Measurements from ENCODE around the gene LILRA1. TPM values are rescaled to one million over a fixed set of nuclear protein-coding genes. Genes with fewer than 3 reads are reported as not detected.
"Not testable (repeated sequence)": the region's sequence is repeated elsewhere in the genome, so short reads cannot be mapped to it uniquely, and the experiment has no call there.

LILRA1 gene
- 0.48 TPM for total RNA-seq
- long read RNA-seq, result 0 reads

DNA sequence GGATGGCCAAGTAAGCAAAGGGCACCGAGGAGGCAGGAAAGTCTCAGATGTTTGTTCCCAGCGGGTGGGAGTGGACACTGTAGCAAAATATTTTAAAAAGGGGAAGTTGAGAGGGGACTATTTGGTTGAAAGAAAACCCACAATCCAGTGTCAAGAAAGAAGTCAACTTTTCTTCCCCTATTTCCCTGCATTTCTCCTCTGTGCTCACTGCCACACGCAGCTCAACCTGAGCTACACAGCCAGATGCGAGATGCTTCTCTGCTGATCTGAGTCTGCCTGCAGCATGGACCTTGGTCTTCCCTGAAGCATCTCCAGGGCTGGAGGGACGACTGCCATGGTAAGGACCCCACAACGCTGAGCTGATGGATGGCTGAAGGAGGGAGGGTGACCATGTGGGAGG, at the start of gene LILRA1:
TSS of gene LILRA1 (plus strand) at position 188 of the 400 bp plus-strand sequence. CDS start 613 bp downstream, outside the sequence.
- intact Hi-C loops (cut with DNase I); DNase-seq: not testable (repeated sequence)
- ATAC-seq (ENCODE audit: poor library complexity), result peak; percentile 31

DNA sequence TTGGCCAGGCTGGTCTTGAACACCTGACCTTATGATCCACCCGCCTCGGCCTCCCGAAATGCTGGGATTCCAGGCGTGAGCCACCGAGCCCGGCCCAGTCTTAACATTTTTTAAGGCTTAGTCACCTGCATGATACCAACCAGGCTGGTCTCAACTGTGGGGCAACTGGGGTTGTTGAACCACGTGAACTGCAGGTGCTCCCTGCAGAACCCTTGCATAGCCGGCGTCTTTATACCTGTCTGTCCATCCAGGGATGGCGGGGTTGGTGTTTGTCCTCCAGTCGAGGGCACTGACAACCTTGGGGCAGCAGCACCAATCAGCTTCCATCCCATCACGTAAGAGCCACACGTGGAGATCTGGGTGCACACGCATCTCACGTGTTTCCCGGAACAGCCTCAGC, 44.6 kb upstream of the LILRA1 start:
- ATAC-seq (ENCODE audit: poor library complexity) (no peak), DNase-seq (no peak)
- intact Hi-C loops (cut with DNase I), result no loop called here

DNA sequence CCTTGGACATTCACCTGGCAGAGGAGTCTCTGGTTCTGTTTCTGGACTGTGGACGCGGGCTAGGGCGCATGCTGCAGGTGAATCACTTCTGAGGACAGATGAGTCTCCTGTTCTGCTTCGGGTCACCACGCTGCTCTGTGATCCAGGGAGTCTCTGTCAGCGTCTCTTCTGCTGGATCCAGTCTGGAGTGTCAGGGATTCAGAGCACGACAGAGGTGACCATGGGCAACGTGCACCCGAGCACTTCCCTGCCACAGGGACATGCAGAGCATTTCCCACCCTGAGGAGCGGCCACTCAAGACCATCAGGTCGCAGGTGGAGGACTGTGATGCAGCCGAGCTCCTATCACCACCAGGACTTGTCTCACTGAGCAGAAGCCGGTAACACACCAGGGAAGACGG, 44.2 kb upstream of the LILRA1 start:
- ATAC-seq (ENCODE audit: poor library complexity) (no peak), DNase-seq (no peak)
- intact Hi-C loops (cut with DNase I), result no loop called here

DNA sequence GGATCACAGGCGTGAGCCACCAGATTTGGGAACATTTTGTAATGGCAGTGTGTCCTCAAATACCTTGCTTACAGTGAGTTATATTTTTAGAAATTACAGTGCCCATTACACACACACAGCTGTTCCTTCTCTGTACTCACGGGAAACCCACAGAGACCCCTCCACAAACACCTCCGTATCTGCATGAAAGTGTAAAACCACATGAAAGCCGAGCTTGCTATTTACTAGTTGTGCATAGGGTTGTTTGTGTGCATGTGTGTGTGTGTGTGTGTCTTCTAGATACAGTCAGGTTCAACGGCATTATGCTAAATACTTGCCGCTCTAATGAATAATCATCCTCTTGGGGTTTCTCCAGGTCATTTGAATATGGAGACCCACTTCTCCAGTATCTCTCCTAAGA, 42.1 kb upstream of the LILRA1 start:
- ATAC-seq (ENCODE audit: poor library complexity), result no peak
- intact Hi-C loops (cut with DNase I), result no loop called here

DNA sequence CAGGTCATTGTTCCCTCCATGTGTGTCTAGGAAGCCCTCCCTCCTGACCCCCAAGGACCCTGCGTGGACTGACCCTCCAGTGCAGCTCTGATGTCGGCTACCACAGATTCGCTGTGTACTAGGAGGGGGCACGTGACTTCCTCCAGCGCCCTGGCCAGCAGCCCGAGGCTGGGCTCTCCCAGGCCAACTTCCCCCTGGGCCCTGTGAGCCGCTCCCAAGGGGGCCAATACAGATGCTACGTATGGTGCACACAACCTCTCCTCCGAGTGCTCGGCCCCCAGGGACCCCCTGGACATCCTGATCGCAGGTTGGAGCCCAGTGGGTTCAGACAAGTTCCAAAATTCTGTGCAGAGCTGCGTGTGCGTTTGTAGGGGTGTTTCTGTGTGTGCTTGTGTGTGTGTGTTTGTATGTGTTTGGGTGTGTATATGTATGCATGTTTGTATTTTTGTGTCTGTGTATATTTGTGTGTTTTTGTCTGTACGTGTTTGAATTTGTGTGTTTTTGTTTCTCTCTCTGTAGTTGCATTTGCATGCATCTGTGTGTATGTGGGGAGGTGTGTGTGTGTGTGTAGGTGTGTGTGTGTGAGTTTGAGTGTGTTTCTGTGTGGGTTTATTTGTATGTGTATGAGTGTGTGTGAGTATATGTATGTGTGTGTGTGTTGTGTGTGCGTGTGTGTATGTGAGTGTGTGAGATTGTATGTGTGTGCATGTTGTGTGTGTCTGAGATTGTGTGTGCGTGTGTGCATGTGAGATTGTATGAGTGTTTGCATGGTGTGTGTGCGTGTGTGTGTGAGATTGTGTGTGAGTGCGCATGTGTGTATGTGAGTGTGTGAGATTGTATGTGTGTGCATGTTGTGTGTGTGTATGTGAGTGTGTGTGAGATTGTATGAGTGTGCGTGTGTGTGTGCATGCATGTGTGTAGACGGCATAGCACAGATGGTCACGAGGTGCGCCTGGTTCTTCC, 41.2 kb upstream of the LILRA1 start:
- peak; percentile 38 for ATAC-seq (ENCODE audit: poor library complexity)

More for the DNA sequence above, 42.1 kb upstream of the LILRA1 start:
- no peak for DNase-seq

DNA sequence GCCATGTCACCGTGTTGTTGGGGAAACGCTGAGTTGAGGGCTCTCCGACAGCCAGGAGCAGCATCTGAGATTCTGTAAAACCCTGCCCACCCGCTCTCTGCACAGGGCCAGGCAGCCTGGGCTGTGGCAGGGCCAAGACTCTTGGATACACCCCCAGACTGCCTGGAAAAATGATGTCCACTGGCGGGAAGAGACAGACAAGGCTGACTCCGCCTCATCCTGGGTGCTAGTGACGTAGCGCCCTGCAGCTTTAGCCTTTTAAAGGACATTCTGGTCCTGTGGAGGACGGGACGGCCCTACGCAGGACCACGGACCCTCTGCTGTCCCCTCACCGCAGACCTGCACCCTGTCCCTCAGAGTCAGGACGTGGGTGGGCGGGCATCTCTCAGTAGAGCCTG, 40.5 kb upstream of the LILRA1 start:
- DNase-seq, result no peak
- no peak for ATAC-seq (ENCODE audit: poor library complexity)

More for the DNA sequence above, 41.2 kb upstream of the LILRA1 start:
- intact Hi-C loops (cut with DNase I), result no loop called here
- peak; percentile 59 for DNase-seq

DNA sequence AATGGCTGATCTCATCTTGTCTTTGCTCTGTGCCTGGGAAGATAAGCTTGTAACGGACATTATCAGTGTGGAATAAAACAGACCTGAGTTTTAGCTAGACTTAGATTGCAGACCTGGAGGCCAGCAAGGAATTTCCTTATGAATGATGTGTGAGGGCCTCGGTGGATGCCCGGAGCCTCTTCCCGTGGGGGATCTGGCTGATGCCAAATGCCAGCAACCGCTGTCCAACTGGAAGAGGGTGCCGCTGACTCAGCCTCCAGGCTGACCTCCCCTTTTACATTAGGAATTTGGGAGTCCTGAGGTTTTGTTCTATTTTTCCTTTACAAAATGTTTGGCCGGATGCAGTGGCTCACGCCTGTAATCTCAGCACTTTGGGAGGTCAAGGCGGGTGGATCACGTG, 39.4 kb upstream of the LILRA1 start:
- no peak for ATAC-seq (ENCODE audit: poor library complexity)
- intact Hi-C loops (cut with DNase I), result no loop called here
- DNase-seq, result no peak

More for the DNA sequence above, 40.5 kb upstream of the LILRA1 start:
- intact Hi-C loops (cut with DNase I), result no loop called here

DNA sequence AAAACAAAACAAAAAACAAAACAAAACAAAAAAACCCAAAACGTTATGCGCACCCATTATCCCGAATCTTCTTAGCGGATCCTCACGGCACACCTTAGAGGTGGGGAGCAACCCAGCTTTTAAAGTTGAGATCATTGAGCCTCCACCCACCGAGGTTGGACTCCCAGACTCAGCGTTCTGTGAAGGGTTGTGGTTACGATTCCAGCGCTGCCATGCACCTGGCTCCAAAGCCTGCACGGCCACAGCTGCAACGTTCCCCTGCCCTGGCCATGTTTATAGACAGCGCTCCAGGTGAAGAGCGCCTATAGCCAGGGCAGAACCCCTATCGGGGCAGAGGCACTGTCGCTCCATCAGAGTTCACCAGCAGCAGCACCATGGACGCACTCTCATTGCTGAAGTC, 38.5 kb upstream of the LILRA1 start:
- intact Hi-C loops (cut with DNase I), result no loop called here
- no peak for ATAC-seq (ENCODE audit: poor library complexity)
- DNase-seq, result no peak

DNA sequence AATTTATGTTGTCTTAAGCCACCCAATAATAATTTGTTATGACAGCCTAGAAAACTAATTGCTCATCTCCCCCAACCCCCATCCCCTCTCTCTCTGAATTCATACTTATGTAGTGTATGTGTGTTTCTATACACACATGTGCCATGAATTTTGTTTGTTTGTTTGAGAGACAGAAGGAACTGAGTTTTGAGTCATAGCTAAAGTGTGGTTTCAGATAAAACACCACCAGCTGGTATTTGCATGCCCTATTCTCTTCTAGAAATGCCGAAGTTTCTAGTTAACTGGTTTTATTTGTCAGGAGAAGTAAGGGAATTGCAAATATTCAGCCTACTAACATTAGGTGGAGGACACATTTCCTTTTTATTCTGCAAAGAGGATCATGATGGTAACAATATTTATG, 37.2 kb upstream of the LILRA1 start:
- no peak for DNase-seq
- intact Hi-C loops (cut with DNase I), result no loop called here
- ATAC-seq (ENCODE audit: poor library complexity), result no peak

DNA sequence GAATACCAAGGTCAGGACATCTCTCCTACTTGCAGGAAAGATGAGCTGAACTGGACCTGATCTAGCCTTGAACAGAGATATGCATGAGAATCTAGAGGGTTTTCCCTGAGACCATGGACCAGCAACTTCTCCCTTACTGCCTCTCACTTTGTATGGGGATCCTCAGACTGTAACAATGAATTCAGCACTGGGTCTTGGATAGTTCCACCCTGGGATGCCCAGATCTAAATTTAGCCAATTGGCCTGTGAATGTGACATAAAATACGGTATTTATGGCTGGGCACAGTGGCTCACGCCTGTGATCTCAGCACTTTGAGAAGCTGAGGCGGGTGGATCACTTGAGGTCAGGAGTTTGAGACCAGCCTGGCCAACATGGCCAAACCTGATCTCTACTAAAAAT, 35.1 kb upstream of the LILRA1 start:
- DNase-seq (no peak), ATAC-seq (ENCODE audit: poor library complexity) (no peak)
- intact Hi-C loops (cut with DNase I), result no loop called here

DNA sequence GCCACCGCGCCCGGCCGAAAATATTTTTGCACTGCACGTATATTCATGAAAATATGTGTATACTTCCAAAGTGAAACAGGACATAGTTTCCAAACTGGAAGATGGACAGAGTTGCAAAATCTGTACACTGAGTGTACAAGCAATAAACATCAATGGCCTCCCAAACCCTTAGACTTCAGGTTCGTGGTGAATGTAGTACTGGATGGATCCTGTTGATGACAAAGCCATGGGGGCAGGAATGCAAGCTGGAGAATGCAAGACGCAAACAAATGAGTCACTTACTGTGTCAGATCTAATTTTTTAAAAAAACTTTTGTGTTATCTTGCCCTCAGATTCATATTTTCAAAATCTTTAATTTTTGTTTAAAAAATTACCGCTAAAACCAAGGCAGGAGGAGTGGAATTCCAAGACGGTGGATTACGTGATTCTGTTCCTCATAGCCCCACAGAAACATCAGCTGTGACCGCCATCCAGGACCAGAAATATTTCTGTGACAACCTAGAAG, 32.5 kb upstream of the LILRA1 start:
- DNase-seq (no peak), ATAC-seq (ENCODE audit: poor library complexity) (no peak)
- intact Hi-C loops (cut with DNase I), result no loop called here

DNA sequence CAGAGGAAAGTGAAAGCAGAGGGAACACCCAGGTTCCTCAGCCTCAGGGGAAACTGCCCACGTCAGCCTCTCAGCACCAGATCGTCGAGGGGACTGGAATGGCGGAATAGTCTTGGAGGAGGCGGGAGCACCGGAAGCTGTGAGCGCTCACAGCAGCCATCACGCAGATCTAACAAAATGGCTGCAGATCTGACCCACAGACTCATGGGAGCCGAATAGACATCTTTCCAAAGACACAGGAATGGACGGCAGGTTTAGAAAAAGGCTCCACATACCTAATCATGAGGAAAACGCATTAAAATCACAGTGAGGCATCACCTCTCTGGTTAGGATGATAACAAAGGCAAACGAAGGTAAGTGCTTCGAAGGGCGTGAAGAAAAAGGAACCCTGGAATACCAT, 31.6 kb upstream of the LILRA1 start:
- DNase-seq, result no peak
- intact Hi-C loops (cut with DNase I), result no loop called here
- no peak for ATAC-seq (ENCODE audit: poor library complexity)

DNA sequence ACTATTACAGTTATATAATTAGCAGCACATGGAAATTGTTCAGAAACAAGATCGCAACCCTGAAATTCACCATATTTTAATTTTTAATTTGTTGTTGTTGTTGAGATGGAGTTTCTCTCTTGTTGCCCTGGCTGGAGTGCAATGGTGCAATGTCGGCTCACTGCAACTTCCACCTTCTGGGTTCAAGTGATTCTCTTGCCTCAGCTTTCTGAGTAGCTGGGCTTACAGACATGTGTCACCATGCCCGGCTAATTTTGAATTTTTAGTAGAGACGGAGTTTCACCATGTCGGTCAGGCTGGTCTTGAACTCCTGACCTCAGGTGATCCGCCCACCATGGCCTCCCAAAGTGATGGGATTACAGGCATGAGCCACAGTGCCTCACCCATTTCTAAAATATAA, 30.2 kb upstream of the LILRA1 start:
- DNase-seq; intact Hi-C loops (cut with DNase I); ATAC-seq (ENCODE audit: poor library complexity): not testable (repeated sequence)

DNA sequence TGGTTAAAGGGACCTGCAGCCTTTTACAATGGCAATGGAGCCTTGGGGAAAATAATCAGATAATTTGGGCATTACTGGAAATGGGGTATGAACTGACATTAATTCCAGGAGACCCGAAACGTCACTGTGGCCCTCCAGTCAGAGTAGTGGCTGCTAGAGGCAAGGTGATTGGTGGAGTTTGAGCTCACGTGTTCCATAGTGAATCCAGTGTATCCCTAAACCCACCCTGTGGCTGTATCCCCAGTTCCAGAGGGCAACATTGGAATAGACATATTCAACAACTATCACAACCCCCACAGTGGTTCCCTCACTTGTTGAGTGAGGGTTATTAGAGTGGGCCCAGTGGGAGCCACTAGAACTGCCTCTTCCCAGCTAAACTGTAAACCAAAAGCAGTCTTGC, 23.1 kb upstream of the LILRA1 start:
- intact Hi-C loops (cut with DNase I), result no loop called here
- DNase-seq, result no peak
- no peak for ATAC-seq (ENCODE audit: poor library complexity)

DNA sequence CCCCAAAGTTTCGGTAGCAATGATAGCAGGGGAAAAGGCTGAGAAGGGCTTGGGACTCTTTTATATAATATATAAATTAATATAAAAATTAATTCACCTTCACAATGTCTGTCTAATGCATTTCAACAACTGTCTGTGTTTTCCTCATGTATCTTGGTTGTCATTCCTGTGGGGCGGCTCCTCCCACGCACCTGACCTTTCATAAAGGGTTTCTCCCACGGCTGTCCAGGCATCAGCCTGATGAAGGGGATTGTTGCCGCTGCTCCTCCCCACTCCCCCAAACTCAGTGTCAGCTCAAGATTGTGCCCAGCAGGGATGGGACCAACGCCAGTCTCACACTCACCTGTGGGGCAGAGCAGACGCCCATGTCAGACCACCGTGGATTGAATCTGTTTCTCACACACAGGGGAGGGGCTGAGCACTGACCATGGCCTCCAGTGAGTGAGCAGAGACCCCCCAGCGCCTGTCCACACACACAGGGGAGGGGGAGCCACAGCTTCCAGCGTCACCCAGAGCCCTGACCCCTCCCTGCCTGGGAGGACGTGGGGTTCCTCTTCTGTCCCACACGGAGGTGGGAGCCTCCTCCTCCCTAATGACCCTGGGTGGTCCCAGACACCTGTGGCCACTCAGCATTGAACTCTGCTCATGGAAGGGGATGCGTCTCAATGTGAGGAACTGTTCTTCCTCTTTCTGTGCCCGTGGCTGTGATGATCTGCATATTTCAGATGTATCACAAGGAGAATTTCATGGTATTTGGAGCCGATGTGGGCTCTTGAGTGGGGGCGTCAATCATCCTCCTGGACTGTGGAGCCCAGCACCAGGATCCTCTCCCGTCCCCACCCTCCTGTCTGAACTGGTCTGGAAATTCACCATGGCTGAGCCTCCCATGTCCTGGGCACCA, 21.5 kb upstream of the LILRA1 start:
- ATAC-seq (ENCODE audit: poor library complexity); DNase-seq; intact Hi-C loops (cut with DNase I): not testable (repeated sequence)

DNA sequence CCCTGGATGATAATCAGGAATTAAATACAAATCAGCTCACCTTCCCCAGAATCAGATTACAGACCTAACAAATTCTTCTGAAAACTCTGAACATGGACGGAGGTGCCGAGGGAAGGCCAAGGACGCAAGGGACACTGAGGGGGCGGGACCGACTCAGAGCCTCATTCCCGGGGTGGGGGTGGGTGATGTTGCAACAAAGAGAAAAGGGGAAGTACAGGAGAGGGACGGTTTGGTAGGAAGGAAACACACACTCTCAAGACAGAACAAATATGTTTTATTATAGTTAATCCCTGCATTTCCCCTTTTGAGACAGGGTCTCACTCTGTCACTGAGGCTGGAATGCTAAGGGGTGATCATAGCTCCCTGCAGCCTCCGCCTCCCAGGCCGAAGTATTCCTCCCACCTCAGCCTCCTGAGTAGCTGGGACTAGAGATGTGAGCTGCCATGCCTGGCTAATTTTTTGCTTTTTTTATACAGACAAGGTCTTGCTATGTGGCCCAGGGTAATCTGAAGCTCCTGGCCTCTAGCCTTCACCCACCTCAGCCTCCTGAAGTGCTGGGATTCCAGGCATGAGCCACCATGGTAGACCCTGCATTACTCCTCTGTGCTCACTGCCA, 20.6 kb upstream of the LILRA1 start:
- DNase-seq, result peak; percentile 64
- peak; percentile 87 for ATAC-seq (ENCODE audit: poor library complexity)
- intact Hi-C loops (cut with DNase I), result no loop called here

DNA sequence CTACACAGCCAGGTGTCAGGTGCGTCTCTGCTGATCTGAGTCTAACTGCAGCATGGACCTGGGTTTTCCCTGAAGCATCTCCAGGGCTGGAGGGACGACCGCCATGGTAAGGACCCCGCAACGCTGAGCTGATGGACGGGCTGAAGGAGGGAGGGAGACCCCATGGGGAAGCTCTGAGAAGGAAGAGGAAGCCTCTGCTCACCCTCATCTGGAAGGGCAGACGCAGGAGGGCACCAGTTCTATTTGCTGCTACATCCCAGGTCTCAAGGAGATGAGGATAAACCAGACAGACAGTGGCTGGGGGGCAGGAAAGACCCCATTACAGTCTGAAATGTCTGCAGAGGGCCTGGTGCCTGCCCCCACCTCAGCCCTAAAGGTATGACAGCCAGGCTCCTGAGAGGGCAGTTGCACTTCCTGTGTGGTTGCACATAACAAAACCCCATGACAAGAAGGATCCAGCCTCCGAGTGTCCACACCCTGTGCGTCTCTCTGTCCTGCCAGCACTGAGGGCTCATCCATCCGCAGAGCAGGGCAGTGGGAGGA, 20.0 kb upstream of the LILRA1 start, which contains the start of gene LILRA2:
TSS of gene LILRA2 (plus strand) at position 461 of the 543 bp plus-strand sequence. CDS start 89 bp downstream, outside the sequence.
- intact Hi-C loops (cut with DNase I), result no loop called here
- DNase-seq, result peak; percentile 44
- peak; percentile 80 for ATAC-seq (ENCODE audit: poor library complexity)

DNA sequence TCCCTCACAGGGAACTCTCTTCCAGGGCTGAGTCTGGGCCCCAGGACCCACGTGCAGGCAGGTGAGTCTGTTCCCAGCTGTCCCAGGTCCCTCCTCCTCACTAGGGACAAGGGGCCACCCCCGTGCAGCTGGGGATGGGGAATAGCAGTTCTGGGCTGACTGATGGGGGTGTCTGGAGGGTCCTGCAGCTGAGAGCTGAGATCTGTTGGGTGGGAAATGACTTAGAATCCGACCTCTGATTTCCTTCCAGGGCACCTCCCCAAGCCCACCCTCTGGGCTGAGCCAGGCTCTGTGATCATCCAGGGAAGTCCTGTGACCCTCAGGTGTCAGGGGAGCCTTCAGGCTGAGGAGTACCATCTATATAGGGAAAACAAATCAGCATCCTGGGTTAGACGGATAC, 19.4 kb upstream of the LILRA1 start:
- intact Hi-C loops (cut with DNase I), result no loop called here
- ATAC-seq (ENCODE audit: poor library complexity) (no peak), DNase-seq (no peak)
